GM13976 (cell line): Measurements from ENCODE around the gene UTS2R.

ENCODE experiments used
- DNase-seq: peaks from one replicate; pipeline ENCODE4 v3.0.0; 2012; ENCODE audit warnings: low spot score
- CTCF ChIP-seq: IDR thresholded peaks from 2 replicates; pipeline ENCODE4 v1.5.1; 2012; ENCODE audit warnings: borderline replicate concordance, mild to moderate bottlenecking; ENCODE audit not compliant: insufficient read depth; ENCODE audit errors: extremely low read depth, missing control alignments, control extremely low read depth
- in situ Hi-C: fragments of 300-500 bp; cut with MboI; formaldehyde crosslinking; loops from one replicate; pipeline ENCODE4 v1.12.0; 2022; ENCODE audit warnings: low sequenced_read_pairs, mixed read lengths, inconsistent platforms; ENCODE audit not compliant: unreplicated experiment

Gene UTS2R

GRCh38 chr17:82388223-82388921 lies 16.8 kb downstream of the UTS2R start:
- no peak for DNase-seq
- no peak for TF ChIP-seq CTCF
- in situ Hi-C loops = no loop called here

DNA sequence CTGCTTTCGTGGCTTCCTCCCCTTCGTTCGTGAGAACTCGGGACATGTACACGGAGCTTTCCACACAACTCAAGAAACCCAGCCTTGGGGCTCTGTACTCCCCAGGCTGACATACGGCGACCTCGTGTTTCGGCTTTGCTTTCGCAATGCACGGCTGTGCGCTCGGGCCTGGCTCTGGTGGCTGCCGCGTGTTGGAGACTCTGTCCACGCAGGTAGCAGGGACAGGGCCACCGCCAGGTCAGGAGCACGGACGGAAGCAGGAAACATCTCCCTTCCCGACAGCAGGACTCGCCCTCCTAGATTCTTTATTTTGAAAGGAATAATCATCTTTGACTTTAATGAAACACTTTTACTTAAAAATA lies 17.3 kb downstream of the UTS2R start:
- DNase-seq = no peak
- TF ChIP-seq CTCF = no peak
- in situ Hi-C loops = no loop called here

DNA sequence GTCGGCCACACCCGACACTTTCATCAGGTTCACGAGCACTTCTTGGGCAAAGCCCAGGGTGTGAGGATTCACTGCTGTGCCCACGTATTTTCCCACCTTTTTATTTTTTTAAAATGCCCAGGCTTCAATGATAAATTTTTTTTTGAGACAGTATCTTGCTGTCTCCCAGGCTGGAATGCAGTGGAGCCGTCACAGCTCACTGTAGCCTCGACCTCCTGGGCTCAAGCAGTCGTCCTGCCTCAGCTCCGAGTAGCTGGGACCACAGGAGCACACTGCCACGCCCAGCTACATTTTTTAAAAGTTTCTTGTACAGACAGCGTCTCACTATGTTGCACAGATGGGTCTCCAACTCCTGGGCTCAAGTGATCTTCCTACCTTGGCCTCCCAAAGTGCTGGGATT lies 17.8 kb downstream of the UTS2R start:
- no peak for TF ChIP-seq CTCF
- no peak for DNase-seq
- in situ Hi-C loops = no loop called here

DNA sequence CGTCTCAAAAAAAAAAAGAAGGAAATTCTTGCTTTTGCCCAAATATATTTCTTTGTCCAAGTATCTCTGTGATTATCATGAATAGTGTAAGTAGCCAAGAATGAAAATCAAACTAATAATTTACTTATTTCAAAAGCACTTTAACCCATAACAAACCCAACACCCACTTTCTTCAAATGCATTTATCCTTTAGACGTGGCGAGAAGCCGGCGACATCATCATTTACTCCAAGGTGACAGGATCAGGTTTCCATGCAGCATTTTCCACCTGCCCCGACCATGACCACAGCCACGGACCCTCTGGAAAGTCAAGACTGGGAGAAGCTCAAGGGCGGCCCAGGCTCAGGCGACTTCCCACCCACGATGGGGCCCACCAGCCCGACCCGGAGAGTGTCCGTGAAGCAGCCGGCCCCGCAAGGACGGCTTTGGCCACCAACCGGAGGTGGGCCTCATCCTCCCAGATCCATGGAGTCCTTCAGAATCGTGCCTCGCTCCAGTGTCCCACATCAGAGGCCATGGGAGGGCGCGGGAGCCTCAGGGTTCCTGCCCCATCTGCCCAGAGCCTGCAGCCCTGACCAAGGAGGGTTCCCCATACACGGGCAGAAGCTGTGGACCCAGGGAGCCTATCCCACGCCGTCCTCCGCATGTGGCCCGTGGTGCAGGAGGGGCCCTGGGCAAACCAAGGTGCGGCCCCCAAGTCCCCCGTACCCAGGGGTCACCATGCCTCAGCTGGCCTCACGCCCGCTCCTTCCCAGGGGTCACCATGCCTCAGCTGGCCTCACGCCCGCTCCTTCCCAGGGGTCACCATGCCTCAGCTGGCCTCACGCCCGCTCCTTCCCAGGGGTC lies 18.7 kb downstream of the UTS2R start:
- no peak for TF ChIP-seq CTCF
- in situ Hi-C loops = no loop called here
- no peak for DNase-seq

GRCh38 chr17:82390860-82391435 lies 19.4 kb downstream of the UTS2R start:
- DNase-seq = no peak
- in situ Hi-C loops = no loop called here
- no peak for TF ChIP-seq CTCF

DNA sequence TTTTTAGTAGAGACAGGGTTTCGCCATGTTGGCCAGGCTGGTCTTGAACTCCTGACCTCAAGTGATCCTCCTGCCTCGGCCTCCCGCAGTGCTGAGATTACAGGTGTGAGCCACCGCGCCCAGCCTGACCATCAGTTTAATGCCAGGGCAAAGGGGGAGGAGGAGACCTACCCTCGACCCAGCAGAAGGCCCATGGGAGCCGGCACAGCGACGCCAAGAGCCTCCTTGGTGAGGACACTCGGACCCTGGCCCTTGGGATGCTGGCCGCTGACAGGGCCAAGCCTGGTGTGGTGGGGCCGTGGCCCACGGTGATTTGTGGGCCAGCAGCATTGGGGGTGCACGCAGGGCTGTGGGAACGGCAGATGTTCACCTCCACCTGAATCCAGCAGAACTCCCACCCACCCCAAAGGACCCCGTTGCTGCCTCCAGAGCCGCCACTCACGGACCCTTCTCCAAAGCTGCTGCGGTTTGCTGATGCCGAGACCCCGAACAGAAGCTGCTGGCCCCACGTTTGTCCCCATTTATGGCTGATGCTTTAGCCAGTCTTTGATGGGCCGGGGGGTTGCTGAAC lies 20.0 kb downstream of the UTS2R start:
- in situ Hi-C loops = no loop called here
- no peak for TF ChIP-seq CTCF
- no peak for DNase-seq
